ENCODE data around the gene CDC42EP4.
A peak's percentile ranks its signal among the peaks of the same experiment; 100 is the strongest.

The CDC42EP4 gene, protein sequence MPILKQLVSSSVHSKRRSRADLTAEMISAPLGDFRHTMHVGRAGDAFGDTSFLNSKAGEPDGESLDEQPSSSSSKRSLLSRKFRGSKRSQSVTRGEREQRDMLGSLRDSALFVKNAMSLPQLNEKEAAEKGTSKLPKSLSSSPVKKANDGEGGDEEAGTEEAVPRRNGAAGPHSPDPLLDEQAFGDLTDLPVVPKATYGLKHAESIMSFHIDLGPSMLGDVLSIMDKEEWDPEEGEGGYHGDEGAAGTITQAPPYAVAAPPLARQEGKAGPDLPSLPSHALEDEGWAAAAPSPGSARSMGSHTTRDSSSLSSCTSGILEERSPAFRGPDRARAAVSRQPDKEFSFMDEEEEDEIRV

GRCh38 chr17:73311781-73312641, at the start of gene CDC42EP4:
CDC42EP4 (minus strand) TSS chr17:73312001; CDS start chr17:73286500, 25,501 bp downstream.
- DNase-seq (ENCODE audit: low read depth in 2 of 2): peak; percentile 82 to 85

DNA sequence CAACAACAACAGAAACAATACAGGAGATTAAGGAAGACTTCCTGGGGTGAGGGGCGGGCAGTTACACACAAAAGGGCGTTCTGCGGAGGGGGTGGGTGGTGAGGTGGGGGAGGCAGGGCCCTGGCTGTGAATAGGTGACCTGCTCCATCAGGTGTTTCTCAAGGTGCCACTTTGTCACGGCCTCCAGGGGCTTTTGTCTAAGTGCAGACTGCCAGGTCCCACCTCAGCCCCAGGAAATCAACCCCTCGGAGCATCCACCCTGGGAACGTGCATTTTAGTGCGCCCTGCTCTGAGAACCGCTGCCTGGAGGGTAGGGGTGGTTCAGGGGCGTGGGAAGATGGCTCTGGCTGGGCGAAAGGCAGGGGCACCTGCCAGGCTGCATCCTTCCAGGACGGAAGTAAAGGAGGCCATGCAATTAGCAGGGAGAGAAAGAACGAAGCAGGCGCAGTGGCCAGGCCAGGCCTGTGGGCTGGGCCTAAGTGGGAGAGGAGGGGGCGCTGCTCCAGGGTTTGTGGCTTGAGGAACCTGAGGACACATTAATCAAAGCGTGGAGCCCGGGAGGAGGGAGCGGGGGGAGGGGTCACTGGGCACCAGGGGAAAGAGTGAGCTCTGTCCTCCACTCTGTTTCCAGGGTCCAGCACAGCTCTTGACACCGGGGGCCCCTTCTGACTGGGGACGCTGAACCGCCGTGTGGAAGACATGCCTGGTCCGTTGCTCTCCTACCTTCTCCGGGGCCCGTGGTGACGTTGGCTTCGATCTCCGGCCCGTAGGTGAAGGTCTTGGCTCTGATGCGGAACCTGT, 49.4 kb upstream of the CDC42EP4 start:
- DNase-seq (ENCODE audit: low read depth in 2 of 2): no peak

- no peak for DNase-seq (ENCODE audit: low read depth in 2 of 2)
Measured at GRCh38 chr17:73359987-73360410, 48.2 kb upstream of the CDC42EP4 start.

DNA sequence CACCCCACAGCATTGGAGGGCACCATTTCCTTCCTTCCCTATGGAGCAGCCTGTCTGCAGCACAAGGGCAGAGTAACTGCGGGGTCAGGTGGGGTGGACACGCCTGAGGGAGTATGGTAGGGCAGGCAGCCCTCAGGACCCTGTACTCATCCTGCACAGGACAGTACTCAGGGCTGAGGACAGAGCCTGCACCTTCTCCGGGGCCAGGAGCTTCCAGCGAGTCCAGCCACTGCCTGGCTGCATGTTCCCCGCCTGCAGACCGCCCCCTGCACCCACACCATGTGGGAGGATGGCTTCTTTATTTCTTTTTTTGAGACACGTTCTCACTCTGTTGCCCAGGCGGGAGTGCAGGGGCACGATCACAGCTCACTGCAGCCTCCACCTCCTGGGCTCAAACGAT, 47.6 kb upstream of the CDC42EP4 start:
- DNase-seq (ENCODE audit: low read depth in 2 of 2): no peak

GRCh38 chr17:73358668-73359067, 46.9 kb upstream of the CDC42EP4 start:
- no peak for DNase-seq (ENCODE audit: low read depth in 2 of 2)

DNA sequence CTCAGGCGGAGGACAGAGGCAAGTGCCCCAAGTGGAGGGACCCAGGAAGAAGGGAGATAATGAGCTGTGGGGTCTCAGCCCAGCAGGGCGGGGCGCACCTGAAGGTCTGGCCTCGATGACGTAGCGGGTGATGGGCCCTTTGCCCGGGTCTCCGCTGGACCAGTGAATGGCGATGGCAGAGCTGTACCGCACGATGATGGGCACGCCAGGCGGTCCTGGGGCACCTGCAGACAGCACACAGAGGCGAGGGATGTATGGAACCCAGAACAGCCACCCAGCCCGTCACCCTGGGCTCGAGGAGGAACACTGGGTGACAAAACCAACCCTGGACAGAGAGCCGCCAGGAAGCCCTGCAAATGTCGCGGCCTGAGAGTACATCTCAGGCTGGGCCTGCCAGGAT, 46.2 kb upstream of the CDC42EP4 start:
- DNase-seq (ENCODE audit: low read depth in 2 of 2): no peak

DNA sequence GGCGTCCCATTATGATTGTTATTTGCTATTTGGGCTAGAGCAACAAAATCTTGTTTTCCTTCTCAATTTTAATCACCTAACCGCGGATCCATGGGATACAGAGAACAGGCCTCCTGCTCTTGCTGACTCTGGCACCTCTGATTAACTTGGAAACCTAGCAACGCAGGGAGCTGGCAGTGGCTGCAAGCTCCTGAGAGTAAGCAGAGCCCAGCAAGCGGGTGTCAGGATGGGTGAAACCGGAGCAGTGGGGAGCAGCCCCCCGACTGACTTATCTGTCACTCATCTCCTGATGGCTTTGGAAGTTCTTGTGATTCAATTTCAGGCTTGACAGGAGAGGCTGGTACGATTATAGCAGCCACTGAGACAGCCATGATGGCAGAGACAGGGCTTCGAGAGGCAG, 45.5 kb upstream of the CDC42EP4 start:
- DNase-seq (ENCODE audit: low read depth in 2 of 2): no peak

- DNase-seq (ENCODE audit: low read depth in 2 of 2): no peak
Measured at GRCh38 chr17:73356561-73357170, 44.9 kb upstream of the CDC42EP4 start.

GRCh38 chr17:73354423-73355284, 42.9 kb upstream of the CDC42EP4 start:
- no peak for DNase-seq (ENCODE audit: low read depth in 2 of 2)

GRCh38 chr17:73352261-73352660, 40.5 kb upstream of the CDC42EP4 start:
- DNase-seq (ENCODE audit: low read depth in 2 of 2): no peak

- DNase-seq (ENCODE audit: low read depth in 2 of 2): no peak
Measured at GRCh38 chr17:73351764-73352163, 40.0 kb upstream of the CDC42EP4 start.

DNA sequence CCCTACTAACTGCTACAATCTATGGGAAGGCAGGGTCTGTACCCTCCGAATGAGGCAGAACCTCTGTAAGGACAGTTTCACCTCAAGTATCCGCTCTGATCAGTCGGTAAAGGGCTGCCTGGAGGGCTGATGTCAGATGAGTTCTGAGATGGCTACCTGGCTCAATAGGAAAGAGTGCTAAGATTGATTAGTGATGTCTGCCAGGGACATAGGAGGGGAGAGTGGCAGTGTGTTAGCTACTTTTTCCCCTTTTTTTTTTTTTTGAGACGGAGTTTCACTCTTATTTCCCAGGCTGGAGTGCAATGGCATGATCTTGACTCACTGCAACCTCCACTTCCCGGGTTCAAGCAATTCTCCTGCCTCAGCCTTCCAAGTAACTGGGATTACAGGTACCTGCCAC, 39.1 kb upstream of the CDC42EP4 start:
- DNase-seq (ENCODE audit: low read depth in 2 of 2): no peak

DNA sequence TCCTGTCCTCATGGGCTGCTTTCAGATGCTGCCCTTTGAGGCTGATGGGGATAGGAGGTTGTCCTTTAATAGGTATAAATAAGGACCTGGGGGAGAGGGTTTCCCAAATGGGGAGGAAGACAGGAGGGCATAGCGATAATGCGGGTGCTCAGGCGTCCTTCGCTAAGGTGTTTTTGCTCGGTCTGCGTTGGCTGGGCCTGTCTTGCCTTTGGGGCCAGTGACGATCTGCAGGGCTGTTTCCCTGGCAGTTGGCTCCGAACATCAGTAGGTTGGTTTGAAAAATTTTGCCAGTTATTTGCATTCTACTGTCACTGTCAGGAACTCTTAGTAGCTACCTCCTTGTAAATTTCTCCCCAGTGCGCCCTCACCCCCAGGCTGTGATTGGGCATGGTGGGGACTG, 37.8 kb upstream of the CDC42EP4 start:
- DNase-seq (ENCODE audit: low read depth in 2 of 2): no peak

DNA sequence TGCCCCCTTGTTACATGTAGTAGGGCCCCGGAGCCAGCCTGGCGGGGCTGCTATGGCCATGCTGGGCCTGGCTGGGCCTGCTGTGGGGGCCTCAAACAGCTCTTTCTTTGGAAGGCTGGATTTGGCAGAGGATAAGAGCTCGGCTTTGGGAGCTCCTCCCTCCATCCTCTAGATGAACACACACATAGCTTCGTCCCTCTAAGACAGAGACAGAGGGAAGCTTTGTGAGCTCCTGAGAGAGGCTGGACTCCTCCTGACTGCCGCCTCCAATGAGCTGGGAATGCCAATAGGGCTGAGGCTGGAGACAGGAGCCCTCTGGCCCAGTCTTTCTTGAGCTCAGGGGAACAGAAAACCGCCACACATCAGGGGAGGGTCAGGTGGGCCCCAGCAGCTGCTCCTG, 37.3 kb upstream of the CDC42EP4 start:
- no peak for DNase-seq (ENCODE audit: low read depth in 2 of 2)

GRCh38 chr17:73348829-73349095, 37.0 kb upstream of the CDC42EP4 start:
- no peak for DNase-seq (ENCODE audit: low read depth in 2 of 2)

- no peak for DNase-seq (ENCODE audit: low read depth in 2 of 2)
Measured at GRCh38 chr17:73348018-73348828, 36.4 kb upstream of the CDC42EP4 start.

DNA sequence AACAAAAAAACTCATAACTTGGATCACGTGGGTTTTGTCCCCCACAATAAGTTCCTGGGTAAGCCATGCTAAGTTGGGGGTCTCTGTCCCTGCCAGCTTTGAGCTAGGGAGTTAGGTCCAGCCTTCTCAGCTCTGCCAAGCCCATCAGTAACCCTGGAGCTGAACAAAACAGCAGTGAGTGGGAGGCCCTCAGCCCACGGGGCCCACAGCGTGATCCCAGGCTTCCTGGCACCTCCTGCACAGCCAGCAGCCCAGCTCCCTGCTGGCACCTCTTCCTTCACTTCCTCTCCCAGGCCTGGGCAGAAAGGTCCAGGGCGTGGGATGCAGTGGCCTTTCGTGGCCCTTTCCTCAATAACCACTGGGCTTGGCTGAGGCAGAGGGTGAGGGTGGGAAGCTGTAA, 35.5 kb upstream of the CDC42EP4 start:
- DNase-seq (ENCODE audit: low read depth in 2 of 2): no peak

DNA sequence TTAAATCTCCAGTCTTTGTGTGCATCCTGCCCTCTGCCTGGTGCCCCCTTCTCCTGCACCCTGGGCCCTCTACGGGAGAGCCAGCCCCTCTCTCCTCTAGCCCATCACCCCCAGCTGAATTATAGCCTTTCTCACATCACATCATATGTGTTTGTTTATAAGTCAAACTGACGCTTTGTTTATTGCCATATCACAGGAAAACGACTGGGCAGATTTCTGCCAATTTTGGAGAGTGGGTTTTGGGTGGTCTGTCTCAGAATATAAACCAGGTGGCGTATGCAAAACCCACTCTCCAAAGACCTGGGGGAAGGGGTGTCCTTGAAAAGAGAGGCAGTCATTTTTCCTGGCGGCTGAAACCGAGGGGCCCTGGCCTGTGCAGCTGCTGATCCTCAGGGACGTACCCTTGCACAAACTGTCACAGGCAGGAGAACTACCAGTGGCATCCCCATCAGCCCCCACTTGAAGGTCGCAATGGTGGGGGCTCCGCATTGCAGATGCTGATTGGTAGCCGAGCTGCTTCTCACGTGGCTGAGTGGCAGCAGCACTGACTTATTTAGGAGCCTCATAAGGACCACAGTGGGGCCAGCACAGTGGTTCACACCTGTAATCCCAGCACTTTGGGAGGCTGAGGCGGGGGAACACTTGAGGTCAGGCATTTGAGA, 34.8 kb upstream of the CDC42EP4 start:
- DNase-seq (ENCODE audit: low read depth in 2 of 2): no peak

DNA sequence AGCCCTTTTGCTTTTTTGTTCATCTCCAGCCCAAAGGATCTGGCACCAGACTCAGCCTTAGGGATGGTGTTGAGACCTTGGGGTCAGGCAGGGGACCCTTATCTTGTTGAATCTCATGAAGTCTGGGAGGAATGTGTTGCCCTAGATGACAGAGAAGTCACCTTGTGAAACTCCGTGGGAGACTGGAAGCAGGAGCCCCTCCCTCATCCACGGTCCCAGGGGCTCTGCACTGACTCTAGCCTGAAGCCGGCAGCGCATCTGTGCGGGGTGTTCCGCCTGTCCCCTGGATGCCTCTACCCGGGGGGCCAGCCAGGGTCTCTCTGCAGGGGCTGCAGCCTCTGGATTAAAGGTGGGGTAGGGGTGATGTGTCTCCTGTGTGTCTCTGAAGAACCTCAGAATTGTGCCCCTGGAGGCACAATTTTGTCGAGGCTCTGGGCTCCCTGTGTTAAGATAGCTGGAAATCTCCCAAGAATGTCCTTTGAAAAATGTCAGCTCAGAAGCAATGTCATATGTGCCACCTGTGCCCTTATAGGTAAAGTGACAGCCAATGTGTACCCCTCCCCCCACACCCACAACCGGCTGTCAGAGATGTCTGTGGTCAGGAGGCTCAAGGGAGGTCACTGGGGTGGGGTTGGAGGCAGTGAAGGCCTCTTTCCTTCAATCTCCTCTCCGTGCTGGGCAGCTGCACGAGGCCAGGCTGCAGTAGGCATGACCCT, 32.1 kb upstream of the CDC42EP4 start:
- DNase-seq (ENCODE audit: low read depth in 2 of 2): no peak

Measured in stimulated activated CD4-positive, alpha-beta T cell treated with anti-CD3 and anti-CD28 coated beads, Interleukin-4, amount 100 ng/mL, for 48 hours (primary cell).